GM21526 (cell line): ENCODE measurements around the gene SOD1.

Experiments
- ATAC-seq: cut with Tn5 transposase; IDR thresholded peaks from one replicate; pipeline ENCODE4 v1.9.1; 2021; ENCODE audit warnings: moderate library complexity; ENCODE audit not compliant: unreplicated experiment, low FRiP score

SOD1 gene

DNA sequence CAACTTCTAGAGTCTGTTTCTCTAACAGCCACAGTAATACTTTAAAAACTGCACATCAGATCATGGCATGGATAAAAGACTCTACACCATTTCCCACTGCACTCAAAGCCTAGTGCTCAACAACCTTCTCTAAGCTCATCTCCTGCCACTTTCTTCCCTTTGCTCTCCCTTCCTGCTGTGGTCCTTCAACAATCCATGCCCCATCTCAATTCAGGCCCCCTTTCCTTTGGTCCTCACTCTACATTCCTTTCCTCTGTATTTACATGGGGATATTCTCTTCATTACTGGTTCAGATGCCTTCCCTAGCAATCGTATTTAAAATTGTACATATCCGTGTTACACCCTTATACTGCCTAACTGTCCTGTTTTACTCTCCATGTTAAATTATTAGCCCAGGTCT is 19.0 kb downstream of the SOD1 start:
- ATAC-seq: no peak

- no peak for ATAC-seq
Measured at GRCh38 chr21:31682620-31683019, 23.1 kb downstream of the SOD1 start.

DNA sequence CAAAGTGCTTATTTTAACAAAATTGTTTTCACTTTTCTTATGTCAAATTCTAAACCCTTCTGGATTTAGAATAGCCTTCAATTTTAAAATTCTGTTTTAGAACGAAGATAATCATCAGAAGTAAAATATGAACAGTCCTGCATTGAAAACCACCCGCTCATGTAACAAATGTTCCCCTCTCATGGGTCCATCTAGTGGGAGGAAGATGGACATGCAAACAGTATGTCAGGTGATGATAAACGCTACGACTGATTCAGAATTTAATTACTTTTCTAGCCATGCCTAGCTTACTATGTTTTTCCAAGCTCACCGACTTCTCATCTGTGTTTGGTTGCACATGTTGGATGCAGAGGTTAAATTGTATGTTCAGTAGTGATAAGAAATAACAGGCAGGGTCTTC is 23.5 kb downstream of the SOD1 start:
- ATAC-seq: no peak

- ATAC-seq: no peak
Measured at GRCh38 chr21:31684918-31685317, 25.4 kb downstream of the SOD1 start.

- no peak for ATAC-seq
Measured at GRCh38 chr21:31686272-31686915, 26.9 kb downstream of the SOD1 start.

DNA sequence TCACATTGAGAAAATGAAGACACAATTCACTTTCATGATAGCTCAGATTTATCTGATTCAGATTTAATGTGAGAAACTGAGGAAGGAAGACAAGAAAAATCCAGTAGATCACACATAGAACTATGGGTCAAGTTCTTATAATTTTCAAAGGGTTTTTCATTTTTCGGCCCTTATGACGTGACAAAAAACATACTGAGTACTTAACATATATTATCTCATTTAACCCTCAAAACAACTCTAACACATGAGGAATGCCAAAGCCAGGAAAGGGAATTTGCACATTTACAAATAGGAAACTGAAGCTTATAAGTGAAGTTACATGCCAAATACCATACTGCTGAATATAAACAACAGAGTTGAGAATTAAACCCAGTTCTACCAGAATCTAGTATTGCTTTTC is 27.6 kb downstream of the SOD1 start:
- no peak for ATAC-seq

DNA sequence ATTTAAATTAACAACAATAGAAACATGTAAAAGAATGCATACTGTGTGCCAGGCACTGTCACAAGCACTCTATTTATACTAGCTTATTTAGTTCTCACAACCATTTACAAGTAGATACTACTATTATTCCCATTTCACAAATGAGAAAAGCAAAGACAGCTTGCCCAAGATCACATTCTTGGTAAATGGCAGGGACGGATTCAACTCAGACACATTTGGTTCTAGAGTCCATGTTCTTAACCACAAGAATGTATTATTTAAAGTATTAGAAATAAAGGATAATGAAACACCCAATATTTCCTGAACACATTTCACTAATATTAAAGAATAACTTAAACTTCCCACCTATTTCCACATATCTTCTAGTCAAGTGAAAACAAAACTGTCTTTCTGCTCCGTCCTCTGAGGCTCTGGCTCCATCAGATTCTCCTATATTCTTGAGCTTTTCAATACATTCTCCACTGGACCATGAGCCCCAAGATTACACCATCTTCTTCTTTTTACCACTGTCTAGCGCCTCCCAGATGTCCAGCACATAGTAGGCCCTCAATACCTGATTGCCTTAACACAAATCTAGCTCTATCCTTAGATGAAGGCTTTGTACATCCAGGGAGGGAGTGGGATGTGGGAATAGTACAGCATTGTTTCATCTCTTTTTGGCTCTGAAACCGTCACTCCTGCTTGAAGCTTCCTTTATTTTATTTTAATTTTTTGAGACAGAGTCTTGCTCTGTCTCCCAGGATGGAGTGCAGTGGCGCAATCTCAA is 29.3 kb downstream of the SOD1 start:
- no peak for ATAC-seq

DNA sequence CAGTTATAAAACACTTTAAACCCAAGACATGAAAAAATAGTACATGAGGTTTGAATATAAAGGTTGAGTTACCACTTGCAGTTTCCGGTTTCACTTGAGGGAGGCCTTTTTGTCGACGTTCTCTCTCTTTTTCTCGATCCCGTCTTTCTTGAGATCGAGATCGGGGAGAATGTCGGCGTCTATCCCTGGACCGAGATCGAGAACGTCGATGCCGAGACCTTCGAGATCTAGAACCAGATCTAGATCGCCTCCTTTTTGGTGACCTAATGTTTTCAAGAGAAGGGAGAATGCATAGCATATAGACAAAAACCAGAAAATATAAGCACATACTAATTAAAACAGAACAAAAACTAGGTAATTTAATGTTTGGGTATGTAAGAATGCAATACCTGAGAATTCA is 33.7 kb downstream of the SOD1 start:
- ATAC-seq: no peak

DNA sequence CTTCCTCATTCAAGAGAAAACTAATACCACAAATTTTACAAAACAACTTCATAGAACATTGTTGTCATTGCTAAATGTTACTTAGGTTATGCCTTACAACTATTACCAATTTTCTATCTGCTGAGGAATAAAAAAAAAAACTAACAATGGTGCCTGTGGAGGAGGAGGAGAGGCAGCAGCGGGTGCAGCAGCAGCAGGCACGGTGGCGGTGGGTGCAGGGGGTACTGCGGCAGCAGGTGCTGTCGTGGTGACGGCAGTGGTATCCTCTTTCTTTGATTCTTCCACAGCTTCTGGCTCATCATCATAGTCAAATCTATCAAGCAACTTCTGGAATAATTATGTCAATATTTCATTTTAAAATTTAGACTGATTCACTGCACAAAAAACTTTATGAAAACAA is 36.9 kb downstream of the SOD1 start:
- no peak for ATAC-seq

- ATAC-seq: no peak
Measured at GRCh38 chr21:31698461-31698860, 39.0 kb downstream of the SOD1 start.

DNA sequence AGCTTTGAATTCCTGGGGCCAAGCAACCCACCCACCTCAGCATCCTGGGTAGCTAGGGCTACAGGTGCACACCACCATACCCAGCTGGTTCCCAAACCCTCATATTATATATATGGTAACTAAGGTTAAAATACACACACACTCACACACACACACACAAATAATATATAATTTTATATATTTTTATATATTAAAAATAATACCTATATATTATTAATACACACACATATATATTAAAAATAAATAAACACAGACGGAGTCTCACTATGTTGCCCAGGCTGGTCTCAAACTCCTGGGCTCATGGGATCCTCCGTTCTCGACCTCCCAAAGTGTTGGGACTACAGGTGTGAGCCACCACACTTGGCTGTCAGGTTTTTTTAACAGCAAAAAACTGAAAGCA is 40.5 kb downstream of the SOD1 start:
- no peak for ATAC-seq

GRCh38 chr21:31706562-31706961 is 47.1 kb downstream of the SOD1 start:
- no peak for ATAC-seq

GRCh38 chr21:31707499-31707898 is 48.0 kb downstream of the SOD1 start:
- no peak for ATAC-seq

DNA sequence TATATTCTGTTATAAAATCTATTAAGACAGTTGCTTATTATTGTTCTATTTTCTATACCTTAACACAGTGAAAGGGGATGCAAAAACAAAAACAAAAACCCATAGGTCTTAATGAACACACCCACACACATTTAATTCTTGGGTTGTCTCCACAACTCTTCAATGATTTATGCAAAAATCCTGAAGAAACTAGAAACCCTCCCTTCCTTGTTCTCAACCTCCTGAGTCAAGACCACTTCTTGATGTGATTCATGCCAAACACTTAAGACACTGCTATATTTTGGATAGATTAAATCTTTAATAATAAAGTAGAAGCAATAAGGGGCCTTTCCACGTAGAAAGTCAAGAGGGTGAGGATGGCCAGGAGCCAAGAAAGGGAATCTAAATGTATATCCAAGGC is 49.0 kb downstream of the SOD1 start:
- no peak for ATAC-seq

DNA sequence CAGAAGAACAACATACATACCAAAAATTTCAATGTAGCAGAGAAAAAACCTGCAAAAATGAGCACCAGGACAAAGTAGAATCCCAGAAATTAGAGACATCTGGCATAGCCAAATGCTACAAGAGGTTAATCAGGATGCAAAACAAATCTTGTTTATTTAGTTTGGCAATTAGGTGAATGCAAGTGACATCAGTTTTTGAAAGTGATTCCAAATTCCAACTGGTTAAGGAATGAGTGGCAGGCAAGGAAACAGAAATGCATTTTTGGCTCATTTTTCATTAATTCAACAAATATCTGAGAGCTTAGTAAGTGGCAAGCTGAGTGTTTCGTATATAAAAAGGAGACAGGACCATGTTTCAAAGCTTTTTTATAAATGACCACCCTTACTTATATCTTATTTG is 51.1 kb downstream of the SOD1 start:
- no peak for ATAC-seq

- no peak for ATAC-seq
Measured at GRCh38 chr21:31711326-31711725, 51.8 kb downstream of the SOD1 start.

DNA sequence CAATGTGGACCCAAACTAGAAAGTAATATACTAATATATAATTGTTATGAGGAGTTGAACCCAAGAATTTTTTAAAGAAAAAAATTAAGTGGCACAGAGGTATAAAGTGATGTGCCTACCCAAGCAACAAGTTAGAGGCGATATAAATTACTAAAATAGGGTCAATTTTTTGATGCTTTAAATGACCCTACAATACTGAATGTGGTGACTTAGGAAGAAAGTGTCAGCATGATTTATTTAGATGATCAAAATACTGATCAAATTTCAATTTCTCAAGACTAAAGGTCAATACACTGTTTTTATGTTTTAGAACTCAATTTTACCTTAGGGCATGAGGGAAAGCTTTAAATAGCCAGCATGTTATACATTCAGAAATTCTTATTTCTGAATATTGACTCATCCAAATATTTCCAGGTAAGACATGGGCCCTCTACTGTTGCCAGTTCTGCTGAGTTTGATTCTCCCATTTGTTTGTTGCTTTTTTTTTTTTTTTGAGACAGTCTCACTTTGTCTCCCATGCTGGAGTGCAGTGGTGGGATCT is 52.3 kb downstream of the SOD1 start:
- no peak for ATAC-seq

DNA sequence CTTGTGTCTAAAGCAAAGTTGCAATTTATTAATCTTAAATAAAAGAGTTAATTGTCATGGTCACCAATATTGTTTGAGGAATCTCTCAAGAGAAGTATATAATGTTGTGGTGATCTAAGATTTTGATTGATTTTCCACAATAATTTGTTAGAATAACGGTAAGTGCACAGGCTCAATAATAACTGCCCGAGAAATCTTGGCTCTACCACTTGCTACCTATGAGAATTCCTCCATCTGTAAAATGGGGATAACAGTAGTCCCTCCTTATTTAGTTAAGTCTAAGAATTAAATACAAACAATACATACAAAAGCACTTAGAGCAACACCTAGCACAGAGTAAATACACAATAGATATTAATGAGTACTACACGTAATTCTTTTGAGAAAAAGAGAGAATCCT is 53.6 kb downstream of the SOD1 start:
- ATAC-seq: no peak

- ATAC-seq: no peak
Measured at GRCh38 chr21:31713973-31714740, 54.7 kb downstream of the SOD1 start.

DNA sequence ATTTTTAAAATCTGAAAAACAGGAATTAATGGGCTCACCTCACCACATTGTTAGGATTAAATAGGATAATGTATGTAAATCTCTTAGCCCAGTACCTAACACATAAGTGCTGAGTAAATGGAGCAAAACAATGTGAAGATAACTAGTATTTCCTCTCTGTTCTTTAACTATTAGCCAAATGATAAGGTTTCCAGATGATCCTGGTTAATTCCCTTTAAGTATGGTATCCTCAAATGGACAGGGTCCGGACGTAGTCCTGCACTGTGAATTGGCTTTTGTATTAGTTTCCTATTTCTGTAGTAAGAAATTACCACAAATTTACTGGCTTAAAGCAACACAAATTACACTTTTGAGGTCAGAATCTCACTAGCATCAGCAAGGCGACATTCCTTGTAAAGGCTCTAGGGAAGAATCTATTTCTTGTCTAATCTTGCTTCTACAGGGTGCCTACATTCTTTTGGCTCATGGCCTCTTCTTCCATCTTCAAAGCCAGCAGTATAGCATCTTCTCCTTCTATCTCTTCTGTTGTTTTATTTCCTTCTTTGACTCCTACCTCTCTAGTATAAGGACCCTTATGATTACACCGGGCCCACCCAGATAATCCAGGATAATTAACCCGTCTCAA is 55.4 kb downstream of the SOD1 start:
- ATAC-seq: no peak

DNA sequence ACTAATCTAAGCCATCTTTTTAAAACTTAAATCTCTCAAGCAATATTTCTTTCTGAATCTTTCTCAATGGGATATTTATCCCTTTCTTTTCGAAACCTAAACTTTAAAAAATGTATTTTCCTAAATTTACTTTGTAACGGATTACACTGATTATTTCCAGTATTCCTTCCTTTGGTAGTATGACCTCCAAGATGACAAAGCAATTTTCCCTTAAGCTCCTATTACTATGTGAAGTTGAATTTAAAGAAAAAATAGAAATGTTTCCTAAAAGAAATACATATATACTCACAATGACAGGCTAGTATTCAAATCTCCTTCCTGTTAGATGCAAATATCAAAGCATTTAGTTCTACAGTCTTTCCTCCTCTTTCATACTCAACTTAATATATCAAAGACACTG is 56.6 kb downstream of the SOD1 start:
- ATAC-seq: no peak
